GM21526 (cell line): ENCODE results near the gene ITSN1.

Experiments used
- ATAC-seq: cut with Tn5 transposase; IDR thresholded peaks from one replicate; pipeline ENCODE4 v1.9.1; 2021; ENCODE audit warnings: moderate library complexity; ENCODE audit not compliant: unreplicated experiment, low FRiP score

The ITSN1 gene

DNA sequence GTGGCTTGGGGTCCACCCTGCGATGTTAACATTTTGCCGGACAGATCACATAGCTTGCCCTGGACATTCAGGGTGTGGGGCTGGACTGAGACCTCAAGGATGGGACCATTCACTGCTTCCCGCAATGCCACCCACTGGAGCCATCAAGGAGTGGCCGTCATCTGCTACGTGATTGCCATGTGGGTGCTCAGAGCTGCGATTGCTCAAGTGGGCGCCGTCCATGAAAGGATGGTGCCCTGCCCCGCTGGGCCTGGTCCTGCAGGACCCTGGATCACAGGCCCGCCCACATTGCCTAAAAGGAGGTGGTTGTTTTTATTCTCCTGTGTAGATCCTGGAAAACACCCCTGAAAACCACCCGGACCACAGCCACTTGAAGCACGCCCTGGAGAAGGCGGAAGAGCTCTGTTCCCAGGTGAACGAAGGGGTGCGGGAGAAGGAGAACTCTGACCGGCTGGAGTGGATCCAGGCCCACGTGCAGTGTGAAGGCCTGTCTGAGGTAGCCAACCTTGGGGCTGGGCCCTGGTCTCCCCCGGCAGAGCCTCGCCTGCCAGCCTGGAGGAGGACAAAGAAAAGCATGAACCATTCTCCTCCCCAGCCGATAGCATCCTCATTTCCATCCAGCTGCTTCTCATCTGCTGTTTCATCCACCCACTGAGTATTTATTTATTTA, 232.9 kb downstream of the ITSN1 start:
- no peak for ATAC-seq

DNA sequence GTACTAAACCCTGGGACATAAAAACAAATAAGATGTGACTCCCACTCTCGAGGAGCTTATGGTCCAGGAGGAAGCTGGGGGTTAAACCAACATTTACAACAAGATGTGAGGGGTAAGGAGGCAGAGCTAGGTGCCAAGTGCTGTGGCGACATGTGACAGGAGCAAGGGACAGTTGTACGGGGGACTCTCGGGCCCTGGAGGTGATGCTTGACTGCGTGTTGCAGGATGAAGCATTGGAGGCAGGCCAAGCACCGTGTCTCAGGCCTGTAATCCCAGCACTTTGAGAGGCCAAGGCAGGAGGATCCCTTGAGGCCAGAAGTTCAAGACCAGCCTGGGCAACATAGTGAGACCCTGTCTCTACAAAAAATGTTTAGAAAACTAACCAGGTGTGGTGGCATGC, 236.5 kb downstream of the ITSN1 start:
- no peak for ATAC-seq

DNA sequence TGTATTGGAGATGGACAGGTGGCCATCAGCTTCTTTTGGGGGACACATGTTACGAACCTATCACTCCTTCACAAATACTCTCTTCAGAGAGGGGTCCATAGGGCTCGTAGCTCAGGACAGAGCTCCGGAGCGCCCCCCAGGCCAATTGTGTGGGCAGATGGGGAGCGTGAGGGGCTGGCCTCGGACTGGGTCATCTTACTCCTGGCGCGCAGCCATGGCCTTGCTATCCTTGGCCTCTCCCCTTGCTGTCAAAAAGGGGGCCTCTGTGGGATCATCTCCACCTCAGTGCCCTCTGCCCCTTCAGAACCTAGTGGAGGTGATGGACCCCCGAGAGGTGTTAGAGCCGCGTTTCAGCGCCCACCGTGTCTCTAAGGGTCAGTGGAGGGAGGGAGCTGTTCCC, 238.3 kb downstream of the ITSN1 start:
- no peak for ATAC-seq

DNA sequence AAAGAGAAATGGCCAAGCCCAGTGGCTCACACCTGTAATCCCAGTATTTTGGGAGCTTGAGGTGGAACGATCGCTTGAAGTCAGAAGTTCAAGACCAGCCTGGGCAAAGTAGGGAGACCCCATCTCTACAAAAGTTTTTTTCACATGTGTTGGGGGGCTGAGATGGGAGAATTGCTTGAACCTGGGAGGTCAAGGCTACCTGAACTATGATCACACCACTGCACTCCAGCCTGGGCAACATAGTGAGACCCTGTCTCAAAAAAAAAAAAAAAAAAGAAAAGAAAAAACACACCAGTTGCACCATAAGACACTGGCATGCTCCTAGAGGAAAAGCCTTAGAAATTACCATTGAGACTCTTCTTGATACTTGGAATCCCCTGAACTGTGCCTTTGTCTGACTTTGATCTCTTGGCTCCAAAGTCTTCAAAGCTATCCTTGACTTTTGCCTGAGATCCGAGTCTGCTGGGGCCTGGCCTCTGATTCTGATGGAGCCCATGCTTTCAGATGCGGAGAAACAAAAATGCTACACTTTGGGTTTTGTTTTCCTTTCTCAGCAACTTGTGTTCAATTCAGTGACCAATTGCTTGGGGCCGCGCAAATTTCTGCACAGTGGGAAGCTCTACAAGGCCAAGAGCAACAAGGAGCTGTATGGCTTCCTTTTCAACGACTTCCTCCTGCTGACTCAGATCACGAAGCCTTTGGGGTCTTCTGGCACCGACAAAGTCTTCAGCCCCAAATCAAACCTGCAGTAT, 239.6 kb downstream of the ITSN1 start:
- no peak for ATAC-seq

DNA sequence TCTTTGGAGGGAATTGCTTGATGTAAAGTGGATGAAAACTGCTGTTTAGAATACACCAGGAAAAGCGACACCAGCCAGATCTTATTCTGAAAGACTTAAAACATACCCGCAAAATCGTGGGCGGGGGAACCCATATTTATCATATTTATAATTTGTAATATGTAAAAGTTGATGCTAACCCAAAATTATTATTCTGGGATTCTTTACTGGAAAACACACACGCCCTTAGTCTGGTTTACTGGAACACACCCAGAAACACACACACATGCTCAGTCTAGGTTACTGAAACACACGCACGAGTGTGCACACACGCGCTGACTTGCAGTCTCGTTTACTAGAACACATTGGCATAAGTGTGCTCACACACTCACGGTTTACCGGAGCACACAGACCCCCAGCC, 240.8 kb downstream of the ITSN1 start:
- ATAC-seq: no peak

DNA sequence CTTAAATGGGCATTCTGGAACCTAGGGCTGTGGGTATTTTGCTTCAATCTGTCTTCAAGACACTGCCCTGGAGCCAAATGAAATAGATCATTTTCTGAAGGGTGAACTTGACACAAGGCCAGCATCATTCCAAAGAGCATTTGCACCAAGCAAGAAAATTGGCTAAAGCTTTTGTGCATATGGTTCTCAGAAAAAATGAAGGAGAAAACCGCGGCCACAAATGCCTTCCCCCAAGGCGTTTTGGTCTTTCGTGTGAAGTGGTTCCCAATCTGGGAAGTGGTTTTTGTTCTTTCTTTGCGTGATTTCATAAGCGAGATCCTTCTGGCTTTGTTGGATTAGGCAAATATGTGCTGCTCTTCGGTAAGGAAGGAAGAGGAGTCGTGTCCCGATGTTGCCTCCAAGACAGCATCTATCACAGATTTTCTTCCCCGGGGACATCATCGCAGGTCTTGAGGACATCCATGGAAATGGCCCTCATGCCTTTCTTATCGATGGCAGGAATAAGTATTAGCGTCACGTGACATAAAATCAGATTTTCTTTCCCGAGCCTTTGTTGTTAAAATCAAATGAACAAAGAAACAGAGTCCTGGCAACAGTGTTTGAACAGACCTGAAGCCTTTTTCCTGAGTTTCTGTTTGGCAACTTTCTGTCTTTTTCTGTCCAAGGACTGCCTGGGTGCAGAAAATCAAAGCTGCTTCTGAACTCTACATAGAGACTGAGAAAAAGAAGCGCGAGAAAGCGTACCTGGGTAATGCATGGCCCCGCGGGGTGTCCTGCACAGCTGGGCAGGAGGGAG, 242.3 kb downstream of the ITSN1 start:
- ATAC-seq: no peak

DNA sequence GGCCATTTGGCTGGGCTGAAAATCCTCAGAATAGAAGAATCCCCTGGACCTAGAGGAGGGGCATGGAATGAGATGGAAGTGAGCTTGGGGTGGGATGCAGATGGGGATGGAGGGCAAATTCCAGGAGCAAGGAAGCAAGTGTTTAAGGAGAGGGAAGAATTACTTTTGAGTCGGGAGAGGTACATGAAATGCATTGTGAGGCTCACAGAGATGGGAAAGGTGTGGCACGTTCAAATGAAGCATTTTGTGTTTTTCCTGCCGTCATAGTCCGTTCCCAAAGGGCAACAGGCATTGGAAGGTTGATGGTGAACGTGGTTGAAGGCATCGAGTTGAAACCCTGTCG, 242.8 kb downstream of the ITSN1 start:
- no peak for ATAC-seq

DNA sequence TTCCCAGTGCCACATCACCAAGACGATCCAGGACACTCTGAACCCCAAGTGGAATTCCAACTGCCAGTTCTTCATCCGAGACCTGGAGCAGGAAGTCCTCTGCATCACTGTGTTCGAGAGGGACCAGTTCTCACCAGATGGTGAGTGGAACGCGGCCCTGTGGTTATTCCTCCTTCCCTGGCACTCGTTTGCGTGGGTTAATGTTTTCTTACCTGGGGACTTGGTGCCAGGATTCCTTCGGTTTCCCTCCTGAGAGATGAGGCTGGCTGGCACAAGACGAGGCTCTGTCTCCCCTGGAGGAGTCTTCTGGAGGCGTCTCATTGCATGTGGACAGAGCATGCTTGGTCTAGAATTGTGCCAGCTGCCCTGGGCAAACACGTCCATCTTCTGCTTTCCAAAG, 244.0 kb downstream of the ITSN1 start:
- no peak for ATAC-seq

DNA sequence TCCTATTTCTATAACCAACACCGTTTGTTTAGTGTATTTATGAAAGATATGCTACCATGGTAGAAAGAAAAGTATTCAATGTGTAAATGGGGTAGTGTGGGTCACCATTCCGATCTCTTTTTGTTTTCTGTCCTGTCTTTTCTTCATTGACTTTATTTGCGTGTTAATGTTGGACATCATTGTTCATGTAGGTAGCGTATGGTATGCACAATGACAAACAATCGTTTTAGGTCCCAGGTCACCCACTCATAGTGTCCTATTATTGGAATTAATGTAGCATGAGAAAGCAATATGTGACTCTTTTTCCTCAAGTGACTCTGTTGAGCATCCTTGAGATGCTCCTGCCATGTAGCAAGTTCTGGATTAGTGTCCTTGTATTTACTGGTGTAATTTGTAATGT, 247.9 kb downstream of the ITSN1 start:
- no peak for ATAC-seq

DNA sequence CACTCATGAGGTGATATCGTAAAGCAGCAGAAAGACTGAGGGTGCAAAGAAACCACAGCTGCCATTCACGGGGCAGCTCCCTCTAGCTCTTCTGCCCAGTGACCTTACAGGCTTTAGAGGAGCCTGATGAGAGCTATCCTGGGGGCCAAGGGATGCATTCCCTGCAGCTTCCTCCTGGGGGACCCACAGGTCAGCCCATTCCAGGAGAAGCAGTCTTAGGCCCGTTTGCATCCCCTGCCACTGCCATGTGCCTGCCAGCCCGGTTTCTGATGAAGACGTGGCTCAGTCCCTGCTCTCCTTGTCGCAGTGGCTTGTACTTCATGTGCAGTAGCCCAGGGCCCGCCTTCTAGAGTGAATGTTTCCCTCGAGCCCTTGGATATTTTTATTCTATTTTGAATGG, 250.6 kb downstream of the ITSN1 start:
- ATAC-seq: no peak

DNA sequence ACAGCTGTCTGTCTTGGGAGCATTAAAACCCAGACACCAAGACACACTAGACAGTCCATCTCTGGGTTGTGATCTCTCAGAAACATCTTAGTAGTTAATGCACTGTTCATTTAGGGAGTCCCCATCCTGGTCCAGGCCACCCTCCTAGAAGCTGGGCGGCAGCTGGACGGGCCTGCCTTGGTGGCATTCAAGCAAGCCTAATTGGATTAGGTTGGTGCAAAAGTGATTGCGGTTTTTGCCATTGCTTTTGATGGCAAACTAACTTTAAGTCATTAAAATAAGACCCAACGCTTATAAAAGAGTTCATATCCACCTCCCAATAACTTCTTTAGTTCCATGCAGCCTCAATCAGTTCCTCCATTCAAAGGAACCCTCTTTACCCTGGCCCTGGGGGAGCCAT, 251.6 kb downstream of the ITSN1 start:
- ATAC-seq: no peak

DNA sequence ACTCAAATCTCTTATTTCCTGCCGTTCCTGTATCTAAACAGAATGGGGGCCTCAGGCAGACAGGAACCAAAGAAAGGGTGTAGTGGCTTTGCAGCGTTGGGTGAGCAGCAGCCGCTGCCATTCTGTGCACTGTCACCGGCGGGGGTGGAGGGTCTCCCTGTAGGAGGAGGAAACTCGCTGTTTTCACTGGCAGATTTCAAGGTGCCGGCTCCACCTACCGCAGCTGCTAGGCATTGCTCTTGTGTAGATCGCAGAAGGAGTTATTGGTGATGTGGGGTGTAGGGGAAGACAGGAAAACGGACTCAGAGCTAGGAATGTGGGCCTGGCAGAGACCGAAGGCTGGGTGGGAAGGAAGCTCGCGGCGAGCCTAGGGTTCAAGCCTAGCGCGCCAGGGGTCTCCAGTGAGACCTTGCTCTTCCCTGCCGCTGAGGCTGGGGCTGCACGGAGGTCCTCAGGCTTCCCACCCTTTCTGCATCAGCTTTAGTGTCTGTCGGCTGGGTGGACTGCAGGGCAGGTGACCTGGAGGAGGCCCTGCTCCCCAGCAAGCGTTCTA, 252.5 kb downstream of the ITSN1 start:
- ATAC-seq: no peak

DNA sequence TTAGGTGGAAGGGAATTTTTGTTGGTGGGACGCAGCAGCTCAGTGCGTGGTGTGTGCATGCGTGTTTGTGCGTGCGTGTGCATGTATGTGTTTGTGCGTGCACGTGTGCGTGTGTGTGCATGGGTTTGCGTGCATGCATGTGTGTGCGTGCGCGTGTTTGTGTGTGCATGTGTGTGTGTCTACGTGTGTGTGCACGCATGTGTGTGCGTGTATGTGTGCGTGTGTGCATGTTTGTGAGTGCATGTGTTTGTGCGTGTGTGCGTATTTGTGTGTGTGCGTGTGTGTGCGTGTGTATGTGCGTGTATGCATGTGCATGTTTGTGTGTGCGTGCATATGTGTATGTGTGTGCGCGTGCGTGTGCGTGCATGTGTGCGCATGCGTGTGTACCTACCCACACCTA, 253.1 kb downstream of the ITSN1 start:
- no peak for ATAC-seq

DNA sequence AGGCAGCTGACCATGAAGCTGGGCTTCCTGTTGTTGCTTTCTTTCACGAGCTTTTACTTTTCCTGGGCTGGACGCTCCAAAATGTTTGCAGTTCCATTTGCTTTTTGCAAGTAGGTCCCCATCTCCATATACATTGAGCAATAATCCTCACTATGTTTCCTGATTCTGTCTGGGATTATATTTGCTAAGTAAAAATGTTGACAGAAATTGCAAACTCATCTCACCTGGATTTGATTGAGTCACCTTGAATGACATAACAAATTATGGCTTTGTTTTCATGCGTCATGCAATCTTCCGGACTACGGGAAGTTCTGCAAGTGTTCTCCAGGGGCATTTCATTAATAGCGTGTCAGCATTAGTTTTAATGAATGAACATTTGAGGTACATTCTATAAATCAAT, 254.4 kb downstream of the ITSN1 start:
- no peak for ATAC-seq

DNA sequence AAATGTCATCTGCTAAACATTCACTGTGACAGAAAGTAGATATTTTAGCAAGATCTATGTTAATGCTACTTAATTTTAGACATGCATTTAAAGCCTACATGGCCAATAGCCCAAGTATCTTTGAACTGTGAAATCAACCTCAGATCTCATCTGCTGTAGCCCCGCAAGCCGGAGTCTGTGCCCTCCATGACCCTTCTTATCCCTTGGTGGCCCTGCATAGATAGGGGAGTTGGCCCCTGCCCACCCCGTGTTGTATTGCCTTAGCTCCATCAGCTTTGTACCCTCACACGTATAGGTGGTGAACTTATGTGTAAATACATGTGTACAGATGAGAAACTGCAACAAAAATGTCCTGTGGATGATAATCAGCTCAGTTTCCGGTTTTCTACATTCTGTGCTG, 254.8 kb downstream of the ITSN1 start:
- no peak for ATAC-seq

DNA sequence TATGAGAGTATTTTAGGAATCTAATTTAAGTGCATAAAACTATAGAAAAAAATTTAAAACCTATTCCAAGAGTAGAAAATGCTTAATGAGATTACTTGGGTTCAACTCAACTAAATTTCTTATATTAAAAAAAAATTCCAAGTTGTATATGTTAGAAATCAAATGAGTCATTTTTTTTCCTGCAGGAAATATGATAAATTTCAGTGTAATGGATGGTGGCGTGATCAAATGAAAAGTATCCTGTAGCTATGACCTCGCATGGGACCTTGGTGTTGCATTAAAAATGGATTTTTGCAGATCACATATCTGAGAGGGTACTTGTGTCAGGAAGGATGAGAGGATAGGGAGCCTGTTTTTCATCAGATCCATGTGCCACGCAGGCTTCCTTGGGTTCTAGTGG, 255.4 kb downstream of the ITSN1 start:
- ATAC-seq: no peak

DNA sequence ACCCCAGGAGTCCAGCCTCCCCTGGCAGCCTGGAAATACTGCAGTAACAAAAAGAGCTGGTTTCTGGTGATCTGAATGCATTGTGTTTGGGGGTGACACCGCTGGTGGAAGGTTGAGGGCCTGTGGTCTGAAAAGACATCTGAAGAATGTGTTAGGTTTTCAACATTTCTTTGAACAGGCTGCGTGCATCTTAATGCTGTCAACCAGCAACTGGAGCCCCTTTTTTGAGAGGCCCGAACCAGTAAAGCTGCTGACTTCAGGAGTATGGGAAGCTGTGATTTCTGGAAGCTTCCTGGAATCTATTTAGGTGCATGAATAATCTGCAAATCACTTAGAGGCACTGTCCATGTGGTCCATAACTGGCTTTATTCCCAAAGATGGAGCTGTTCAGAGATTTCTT, 256.3 kb downstream of the ITSN1 start:
- ATAC-seq: no peak

DNA sequence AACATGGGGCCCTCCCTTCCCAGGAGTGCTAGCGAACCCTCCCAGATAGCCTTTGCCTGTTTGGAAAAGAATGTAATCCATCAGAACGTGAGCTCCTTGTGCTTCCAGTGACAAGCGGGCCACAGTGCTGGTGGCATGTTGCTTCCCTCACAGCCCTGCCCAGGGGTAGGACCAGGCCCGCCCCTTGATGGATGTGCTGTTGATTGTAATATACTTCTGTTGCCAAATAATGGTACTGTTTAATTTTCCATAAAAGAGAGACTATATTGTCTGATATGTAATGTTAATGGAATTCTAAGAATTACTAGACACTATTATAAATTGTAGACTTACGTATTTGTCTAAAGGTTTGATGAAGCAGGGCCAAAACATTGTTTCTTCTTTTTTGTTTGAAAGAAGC, 256.9 kb downstream of the ITSN1 start:
- ATAC-seq: no peak

DNA sequence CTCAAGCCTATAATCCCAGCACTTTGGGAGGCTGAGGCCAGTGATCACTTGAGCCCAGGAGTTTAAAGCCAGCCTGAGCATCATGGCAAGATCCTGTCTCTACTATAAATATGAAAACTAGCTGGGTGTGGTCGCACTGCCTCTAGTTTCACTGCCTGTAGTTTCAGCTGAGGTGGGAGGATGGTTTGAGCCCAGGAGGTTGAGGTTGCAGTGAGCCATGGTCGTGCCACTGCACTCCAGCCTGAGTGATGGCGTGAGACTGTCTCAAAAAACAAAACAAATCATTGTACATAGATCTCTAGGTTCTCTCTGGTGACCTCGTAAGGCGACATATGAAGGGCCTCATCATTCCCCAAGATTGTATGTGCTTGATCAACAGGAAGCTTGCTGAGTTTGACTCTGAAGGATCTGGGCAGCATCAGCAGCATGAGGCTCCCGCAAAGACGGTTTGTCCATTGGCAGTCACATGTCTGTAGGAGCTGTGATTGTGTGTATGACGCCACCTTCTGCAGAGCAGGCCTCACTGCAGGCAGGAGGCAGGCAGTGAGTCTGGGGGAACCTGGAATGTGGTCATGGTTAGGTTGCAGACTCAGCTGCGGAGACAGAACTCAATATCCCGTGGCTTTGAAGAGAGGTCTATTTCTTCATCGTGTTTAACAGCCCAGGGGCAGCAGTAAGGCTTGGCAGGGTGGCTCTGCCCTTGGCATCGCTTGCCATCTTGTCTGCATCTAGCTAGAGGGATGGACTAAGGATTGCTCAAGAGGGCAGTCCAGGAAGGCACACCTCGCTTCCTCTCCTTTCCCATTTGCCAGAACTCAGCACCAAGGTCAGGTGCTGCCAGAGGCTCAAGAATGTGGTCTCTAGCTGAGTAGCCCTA, 259.3 kb downstream of the ITSN1 start:
- ATAC-seq: no peak

DNA sequence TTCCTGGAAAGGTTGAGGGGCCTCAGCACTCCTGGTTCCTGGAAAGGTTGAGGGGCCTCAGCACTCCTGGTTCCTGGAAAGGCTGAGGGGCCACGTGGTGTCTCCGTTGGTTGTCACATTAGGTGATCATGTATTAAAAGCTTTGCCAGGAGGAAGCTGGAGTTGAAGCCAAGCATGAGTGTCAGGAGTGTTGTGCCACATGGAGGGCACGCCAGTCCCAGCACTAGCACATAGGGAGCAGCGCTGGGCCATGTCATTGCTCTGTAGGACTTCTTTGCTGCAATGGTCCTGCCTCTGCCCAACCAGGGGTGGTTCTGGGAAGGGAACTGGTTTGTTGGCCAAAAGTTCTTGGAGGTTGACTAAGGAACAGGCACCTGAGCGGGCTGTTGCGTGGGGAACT, 260.0 kb downstream of the ITSN1 start:
- no peak for ATAC-seq

DNA sequence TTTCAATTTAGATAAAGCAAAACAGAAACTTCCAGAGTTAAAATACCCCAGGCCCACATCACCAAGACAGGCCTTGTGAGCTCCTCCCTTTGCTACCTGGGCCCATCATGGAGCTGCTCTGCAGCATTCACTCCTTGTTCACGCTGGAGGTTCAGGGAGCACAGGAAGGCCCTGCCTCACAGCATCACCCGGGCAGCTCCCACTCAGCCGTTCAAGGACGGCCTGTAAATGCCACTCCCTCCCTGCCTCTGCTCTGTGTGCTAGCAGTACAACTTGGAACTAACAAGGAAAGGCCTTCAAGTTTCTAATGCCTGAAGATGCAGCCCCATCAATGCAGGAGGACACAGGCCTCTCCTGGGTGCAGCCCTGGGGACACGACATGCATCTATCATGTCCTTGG, 261.7 kb downstream of the ITSN1 start:
- ATAC-seq: no peak
